H9 (cell line): ENCODE data around the gene TMC2. TPM values are rescaled to one million over a fixed set of nuclear protein-coding genes. Genes with fewer than 3 reads are reported as not detected.
A peak's percentile ranks its signal among the peaks of the same experiment; 100 is the strongest.

Experiments used
- DNase-seq: peaks from one replicate; pipeline ENCODE4 v3.0.0-alpha.2; 2017
- H2AFZ ChIP-seq: one replicate; pipeline ENCODE4 v1.6.1; 2013; ENCODE audit warnings: mild to moderate bottlenecking, low read length, control low read depth, moderate library complexity
- H2AK5ac ChIP-seq: 2 replicates; pipeline ENCODE4 v1.6.1; 2013; ENCODE audit warnings: low read length, control low read depth, mixed read lengths; ENCODE audit not compliant: insufficient read length
- H2BK120ac ChIP-seq: one replicate; pipeline ENCODE4 v1.6.1; 2013; ENCODE audit warnings: low read depth, mild to moderate bottlenecking, low read length, control low read depth, inconsistent platforms; ENCODE audit not compliant: poor library complexity, severe bottlenecking
- H2BK12ac ChIP-seq: 2 replicates; pipeline ENCODE4 v1.6.1; 2013; ENCODE audit warnings: low read length, control low read depth, mixed read lengths, low read depth; ENCODE audit not compliant: insufficient read length
- H2BK15ac ChIP-seq: 2 replicates; pipeline ENCODE4 v1.6.1; 2013; ENCODE audit warnings: low read depth, low read length, control low read depth
- H2BK20ac ChIP-seq: one replicate; pipeline ENCODE4 v1.6.1; 2013; ENCODE audit warnings: low read depth, mild to moderate bottlenecking, low read length, control low read depth, inconsistent platforms; ENCODE audit not compliant: poor library complexity, severe bottlenecking
- H2BK5ac ChIP-seq: 2 replicates; pipeline ENCODE4 v1.6.1; 2013; ENCODE audit warnings: low read length, control low read depth, mixed read lengths; ENCODE audit not compliant: insufficient read length
- H3K14ac ChIP-seq: 2 replicates; pipeline ENCODE4 v1.6.1; 2013; ENCODE audit warnings: low read length, control low read depth; ENCODE audit not compliant: insufficient read depth
- H3K18ac ChIP-seq: 2 replicates; pipeline ENCODE4 v1.6.1; 2013; ENCODE audit warnings: low read depth, mild to moderate bottlenecking, mixed read lengths, low read length, control low read depth; ENCODE audit not compliant: insufficient read length
- H3K23ac ChIP-seq: 2 replicates; pipeline ENCODE4 v1.6.1; 2013; ENCODE audit warnings: low read length, control low read depth, mixed read lengths, low read depth; ENCODE audit not compliant: insufficient read length
- H3K23me2 ChIP-seq: 2 replicates; pipeline ENCODE4 v1.6.1; 2013; ENCODE audit warnings: low read depth, mild to moderate bottlenecking, mixed read lengths, low read length, control low read depth; ENCODE audit not compliant: insufficient read length, poor library complexity, severe bottlenecking
- H3K27ac ChIP-seq: 2 replicates; pipeline ENCODE4 v1.5.1; 2013; ENCODE audit warnings: low read length, control low read depth, mixed read lengths, low read depth; ENCODE audit not compliant: insufficient read length
- H3K27me3 ChIP-seq: 2 replicates; pipeline ENCODE4 v1.6.1; 2013; ENCODE audit warnings: low read length, control low read depth, inconsistent platforms; ENCODE audit not compliant: insufficient read depth
- H3K4ac ChIP-seq: 2 replicates; pipeline ENCODE4 v1.6.1; 2013; ENCODE audit warnings: low read depth, mild to moderate bottlenecking, control low read depth, inconsistent platforms, low read length, moderate library complexity
- H3K4me1 ChIP-seq: 2 replicates; pipeline ENCODE4 v1.6.1; 2013; ENCODE audit warnings: low read length, control low read depth, inconsistent platforms; ENCODE audit not compliant: insufficient read depth
- H3K4me2 ChIP-seq: 2 replicates; pipeline ENCODE4 v1.6.1; 2013; ENCODE audit warnings: low read length, control low read depth, mixed read lengths; ENCODE audit not compliant: insufficient read length, insufficient read depth
- H3K56ac ChIP-seq: 2 replicates; pipeline ENCODE4 v1.6.1; 2013; ENCODE audit warnings: low read depth, mild to moderate bottlenecking, mixed read lengths, low read length, control low read depth; ENCODE audit not compliant: insufficient read length
- H3K79me1 ChIP-seq: 2 replicates; pipeline ENCODE4 v1.6.1; 2013; ENCODE audit warnings: low read depth, mild to moderate bottlenecking, moderate library complexity, low read length, control low read depth, inconsistent platforms; ENCODE audit not compliant: insufficient read depth, poor library complexity, severe bottlenecking
- H3K79me2 ChIP-seq: 2 replicates; pipeline ENCODE4 v1.6.1; 2013; ENCODE audit warnings: low read length, control low read depth, inconsistent platforms; ENCODE audit not compliant: insufficient read depth
- H3K9ac ChIP-seq: 2 replicates; pipeline ENCODE4 v1.6.1; 2013; ENCODE audit warnings: low read length, control low read depth, mixed read lengths; ENCODE audit not compliant: insufficient read length; ENCODE audit errors: extremely low read depth
- H3K9me3 ChIP-seq: one replicate; pipeline ENCODE4 v1.6.1; 2013; ENCODE audit warnings: low read depth, low read length, inconsistent platforms; ENCODE audit not compliant: control insufficient read depth
- H3T11ph ChIP-seq: one replicate; pipeline ENCODE4 v1.6.1; 2013; ENCODE audit warnings: mild to moderate bottlenecking, low read length, control low read depth, inconsistent platforms
- H4K20me1 ChIP-seq: one replicate; pipeline ENCODE4 v1.6.1; 2013; ENCODE audit not compliant: control insufficient read depth, insufficient read length, insufficient read depth
- H4K5ac ChIP-seq: 2 replicates; pipeline ENCODE4 v1.6.1; 2013; ENCODE audit warnings: low read depth, mild to moderate bottlenecking, mixed read lengths, low read length, control low read depth; ENCODE audit not compliant: insufficient read length
- H4K8ac ChIP-seq: replicated peaks from 2 replicates; pipeline ENCODE4 v1.6.1; 2013; ENCODE audit warnings: low read length, control low read depth, mixed read lengths, low read depth; ENCODE audit not compliant: insufficient read length
- H4K91ac ChIP-seq: 2 replicates; pipeline ENCODE4 v1.6.1; 2013; ENCODE audit warnings: low read depth, mild to moderate bottlenecking, moderate library complexity, mixed read lengths, low read length, control low read depth; ENCODE audit not compliant: insufficient read length
- H3K27ac Mint-ChIP-seq, 3 experiments: 2 replicates in 2 of 3; 3 replicates in 1 of 3; pipeline ENCODE4 v1.8.0; 2020 to 2021; ENCODE audit warnings: mixed read lengths in 3 of 3, mild to moderate bottlenecking in 1 of 3, moderate library complexity in 1 of 3
- H3K27me3 Mint-ChIP-seq: 2 replicates; pipeline ENCODE4 v1.8.0; 2021; ENCODE audit warnings: low read depth, mild to moderate bottlenecking, moderate library complexity, mixed read lengths
- H3K36me3 Mint-ChIP-seq, 3 experiments: 2 replicates in 2 of 3; 3 replicates in 1 of 3; pipeline ENCODE4 v1.8.0; 2020 to 2021; ENCODE audit warnings: low read depth in 3 of 3, mixed read lengths in 3 of 3; ENCODE audit not compliant: insufficient read depth in 1 of 3
- H3K4me1 Mint-ChIP-seq, 2 experiments: 2 replicates each; pipeline ENCODE4 v1.8.0; 2020; ENCODE audit warnings: mixed read lengths in 2 of 2
- H3K4me3 Mint-ChIP-seq, 2 experiments: 2 replicates in 1 of 2; 3 replicates in 1 of 2; pipeline ENCODE4 v1.8.0; 2020 to 2021; ENCODE audit warnings: mild to moderate bottlenecking in 2 of 2, mixed read lengths in 2 of 2, moderate library complexity in 1 of 2
- H3K9me3 Mint-ChIP-seq, 2 experiments: 2 replicates in 1 of 2; 3 replicates in 1 of 2; pipeline ENCODE4 v1.8.0; 2020; ENCODE audit warnings: mild to moderate bottlenecking in 2 of 2, mixed read lengths in 2 of 2, moderate library complexity in 1 of 2
- WGBS: extraction: QIAGEN DNeasy Blood & Tissue Kit; methylation state at CpG from one replicate; pipeline ENCODE4 v1.1.7; 2013; ENCODE audit warnings: missing lambda C conversion rate, low lambda C conversion rate, mixed read lengths; ENCODE audit not compliant: insufficient read length; ENCODE audit errors: extremely low coverage; 5-methylcytosine and 5-hydroxymethylcytosine counted together
- total RNA-seq: library from RNA; stranded (reverse); gene quantifications from 2 replicates; pipeline ENCODE4 v1.2.1, GENCODE V29; 2021
- TF ChIP-seq, protein P1 (sequence below): fragments of 200-600 bp; sonication (generic); conservative IDR thresholded peaks from 3 replicates; pipeline ENCODE4 v1.8.0; 2021; ENCODE audit warnings: antibody characterized with exemption, mild to moderate bottlenecking

TMC2 gene
- total RNA-seq, 1 experiment from 2014 or later = not detected

DNA sequence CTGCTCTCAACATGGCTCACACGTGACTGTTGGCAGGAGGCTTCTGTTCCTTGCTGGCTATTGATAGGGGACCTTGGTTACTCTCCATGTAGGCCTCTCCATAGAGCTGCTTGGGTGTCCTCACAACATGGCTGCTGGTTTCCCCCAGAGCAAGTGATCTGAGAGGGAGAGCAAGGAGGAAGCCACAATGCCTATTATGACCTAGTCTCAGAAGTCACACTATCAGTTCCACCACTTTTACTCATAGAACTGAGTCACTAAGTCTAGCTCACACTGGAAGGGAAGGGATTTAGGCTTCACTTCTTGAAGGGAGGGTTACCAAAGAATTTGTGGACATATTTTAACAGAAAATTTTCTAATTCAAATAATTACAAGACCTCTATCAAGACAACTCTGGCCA lies 107.3 kb downstream of the TMC2 start:
- no peak overlapping the region for H2AK5ac ChIP-seq
- no peaks in the 10 kb centered on the region for H3K9me3 Mint-ChIP-seq
- no peak overlapping the region for H3K4me3 Mint-ChIP-seq

More for the DNA sequence above, 107.3 kb downstream of the TMC2 start:
- no peaks in the 10 kb centered on the region for H3K79me2 ChIP-seq
- H3K79me1 ChIP-seq = no peaks in the 10 kb centered on the region
- no peak overlapping the region for H3K27ac ChIP-seq
- H2BK20ac ChIP-seq = no peak overlapping the region
- Mint-ChIP-seq H3K27ac (peak overlapping the region in 1 of 3 experiments; percentile 77; a peak in 1 of 7 replicates), H3K27me3 (peaks cover 18% of the 10 kb centered on the region), H3K36me3 (no peaks in the 10 kb centered on the region), H3K4me1 (no peaks in the 10 kb centered on the region)
- H3K56ac ChIP-seq = no peak overlapping the region
- H3K27me3 ChIP-seq = no peaks in the 10 kb centered on the region
- no peak overlapping the region for H2BK5ac ChIP-seq
- H2BK12ac ChIP-seq = no peak overlapping the region
- no peak overlapping the region for H3K9ac ChIP-seq
- H3K23me2 ChIP-seq = no peaks in the 10 kb centered on the region
- no peak overlapping the region for H3K4me2 ChIP-seq
- no peaks in the 10 kb centered on the region for H3K9me3 ChIP-seq
- H2BK120ac ChIP-seq = no peak overlapping the region
- H3K14ac ChIP-seq = no peak overlapping the region
- no peak overlapping the region for H3T11ph ChIP-seq
- no peaks in the 10 kb centered on the region for H4K20me1 ChIP-seq
- TF ChIP-seq, protein P1, sequence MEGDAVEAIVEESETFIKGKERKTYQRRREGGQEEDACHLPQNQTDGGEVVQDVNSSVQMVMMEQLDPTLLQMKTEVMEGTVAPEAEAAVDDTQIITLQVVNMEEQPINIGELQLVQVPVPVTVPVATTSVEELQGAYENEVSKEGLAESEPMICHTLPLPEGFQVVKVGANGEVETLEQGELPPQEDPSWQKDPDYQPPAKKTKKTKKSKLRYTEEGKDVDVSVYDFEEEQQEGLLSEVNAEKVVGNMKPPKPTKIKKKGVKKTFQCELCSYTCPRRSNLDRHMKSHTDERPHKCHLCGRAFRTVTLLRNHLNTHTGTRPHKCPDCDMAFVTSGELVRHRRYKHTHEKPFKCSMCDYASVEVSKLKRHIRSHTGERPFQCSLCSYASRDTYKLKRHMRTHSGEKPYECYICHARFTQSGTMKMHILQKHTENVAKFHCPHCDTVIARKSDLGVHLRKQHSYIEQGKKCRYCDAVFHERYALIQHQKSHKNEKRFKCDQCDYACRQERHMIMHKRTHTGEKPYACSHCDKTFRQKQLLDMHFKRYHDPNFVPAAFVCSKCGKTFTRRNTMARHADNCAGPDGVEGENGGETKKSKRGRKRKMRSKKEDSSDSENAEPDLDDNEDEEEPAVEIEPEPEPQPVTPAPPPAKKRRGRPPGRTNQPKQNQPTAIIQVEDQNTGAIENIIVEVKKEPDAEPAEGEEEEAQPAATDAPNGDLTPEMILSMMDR = no peak
- no CpG with 5 or more reads among the region's 1 CpG for WGBS
- H4K5ac ChIP-seq = no peak overlapping the region
- H3K4me1 ChIP-seq = no peaks in the 10 kb centered on the region
- no peak overlapping the region for H2BK15ac ChIP-seq
- no peak overlapping the region for H4K8ac ChIP-seq
- no peak overlapping the region for H3K18ac ChIP-seq
- no peak overlapping the region for H3K4ac ChIP-seq
- H3K23ac ChIP-seq = no peak overlapping the region
- DNase-seq = no peak
- no peak overlapping the region for H4K91ac ChIP-seq
- no peak overlapping the region for H2AFZ ChIP-seq
